ENCODE results near the gene ZSWIM3.

ZSWIM3 gene

GRCh38 chr20:45845452-45845851, 12.0 kb upstream of the ZSWIM3 start:
- H3K36me3 ChIP-seq (ENCODE audit: control insufficient read depth, insufficient read depth, low read length) = peaks cover 63% of the 10 kb centered on the region
- H3K27ac ChIP-seq (ENCODE audit: low read depth, low read length, severe bottlenecking) = no peak overlapping the region
- no peak overlapping the region for H3K4me3 ChIP-seq (ENCODE audit: extremely low read depth, insufficient read depth, low read length, poor library complexity, severe bottlenecking)
- no peaks in the 10 kb centered on the region for H3K9me3 ChIP-seq (ENCODE audit: control insufficient read depth, low read length)
- H3K4me1 ChIP-seq (ENCODE audit: control insufficient read depth, insufficient read depth, low read length, poor library complexity, severe bottlenecking) = no peaks in the 10 kb centered on the region

GRCh38 chr20:45848421-45848820, 9.0 kb upstream of the ZSWIM3 start:
- peaks cover 52% of the 10 kb centered on the region for H3K36me3 ChIP-seq (ENCODE audit: control insufficient read depth, insufficient read depth, low read length)
- no peak overlapping the region for H3K27ac ChIP-seq (ENCODE audit: low read depth, low read length, severe bottlenecking)
- no peak overlapping the region for H3K4me3 ChIP-seq (ENCODE audit: extremely low read depth, insufficient read depth, low read length, poor library complexity, severe bottlenecking)
- no peaks in the 10 kb centered on the region for H3K4me1 ChIP-seq (ENCODE audit: control insufficient read depth, insufficient read depth, low read length, poor library complexity, severe bottlenecking)
- WGBS, 2 experiments (ENCODE audit: insufficient coverage in 2 of 2) = 96 to 97% methylated on average over 8 of the region's 8 CpGs
- H3K9me3 ChIP-seq (ENCODE audit: control insufficient read depth, low read length) = no peaks in the 10 kb centered on the region

- Histone ChIP-seq H3K36me3 (ENCODE audit: control insufficient read depth, insufficient read depth, low read length) (peaks cover 51% of the 10 kb centered on the region), H3K27ac (ENCODE audit: low read depth, low read length, severe bottlenecking) (no peak overlapping the region), H3K4me1 (ENCODE audit: control insufficient read depth, insufficient read depth, low read length, poor library complexity, severe bottlenecking) (no peaks in the 10 kb centered on the region), H3K9me3 (ENCODE audit: control insufficient read depth, low read length) (no peaks in the 10 kb centered on the region), H3K4me3 (ENCODE audit: extremely low read depth, insufficient read depth, low read length, poor library complexity, severe bottlenecking) (no peak overlapping the region)
- 95 to 100% methylated on average over 3 to 4 of the region's 8 CpGs for WGBS, 2 experiments (ENCODE audit: insufficient coverage in 2 of 2)
These were observed 8.3 kb upstream of the ZSWIM3 start for GRCh38 chr20:45848969-45849582.

GRCh38 chr20:45850238-45850637, 7.2 kb upstream of the ZSWIM3 start:
- Histone ChIP-seq H3K9me3 (ENCODE audit: control insufficient read depth, low read length) (no peaks in the 10 kb centered on the region), H3K36me3 (ENCODE audit: control insufficient read depth, insufficient read depth, low read length) (peaks cover 45% of the 10 kb centered on the region), H3K4me3 (ENCODE audit: extremely low read depth, insufficient read depth, low read length, poor library complexity, severe bottlenecking) (no peak overlapping the region), H3K27ac (ENCODE audit: low read depth, low read length, severe bottlenecking) (no peak overlapping the region), H3K4me1 (ENCODE audit: control insufficient read depth, insufficient read depth, low read length, poor library complexity, severe bottlenecking) (no peaks in the 10 kb centered on the region)
- 100% methylated on average over 1 of the region's 2 CpGs for WGBS, 2 experiments (ENCODE audit: insufficient coverage in 2 of 2)

GRCh38 chr20:45850926-45851325, 6.5 kb upstream of the ZSWIM3 start:
- Histone ChIP-seq H3K27ac (ENCODE audit: low read depth, low read length, severe bottlenecking) (no peak overlapping the region), H3K9me3 (ENCODE audit: control insufficient read depth, low read length) (no peaks in the 10 kb centered on the region), H3K4me1 (ENCODE audit: control insufficient read depth, insufficient read depth, low read length, poor library complexity, severe bottlenecking) (peaks cover under 1% of the 10 kb centered on the region), H3K4me3 (ENCODE audit: extremely low read depth, insufficient read depth, low read length, poor library complexity, severe bottlenecking) (no peak overlapping the region), H3K36me3 (ENCODE audit: control insufficient read depth, insufficient read depth, low read length) (peaks cover 39% of the 10 kb centered on the region)
- 100% methylated on average over 1 of the region's 1 CpG for WGBS, 2 experiments (ENCODE audit: insufficient coverage in 2 of 2)

- H3K4me3 ChIP-seq (ENCODE audit: extremely low read depth, insufficient read depth, low read length, poor library complexity, severe bottlenecking) = no peak overlapping the region
- H3K9me3 ChIP-seq (ENCODE audit: control insufficient read depth, low read length) = no peaks in the 10 kb centered on the region
- H3K36me3 ChIP-seq (ENCODE audit: control insufficient read depth, insufficient read depth, low read length) = peaks cover 33% of the 10 kb centered on the region
- peaks cover 6% of the 10 kb centered on the region for H3K4me1 ChIP-seq (ENCODE audit: control insufficient read depth, insufficient read depth, low read length, poor library complexity, severe bottlenecking)
- H3K27ac ChIP-seq (ENCODE audit: low read depth, low read length, severe bottlenecking) = no peak overlapping the region
These were observed 5.9 kb upstream of the ZSWIM3 start for GRCh38 chr20:45851501-45851900.

GRCh38 chr20:45852326-45852725, 5.1 kb upstream of the ZSWIM3 start:
- H3K4me1 ChIP-seq (ENCODE audit: control insufficient read depth, insufficient read depth, low read length, poor library complexity, severe bottlenecking) = peaks cover 6% of the 10 kb centered on the region
- H3K4me3 ChIP-seq (ENCODE audit: extremely low read depth, insufficient read depth, low read length, poor library complexity, severe bottlenecking) = no peak overlapping the region
- WGBS, 2 experiments (ENCODE audit: insufficient coverage in 2 of 2) = 97 to 100% methylated on average over 5 to 6 of the region's 6 CpGs
- H3K27ac ChIP-seq (ENCODE audit: low read depth, low read length, severe bottlenecking) = no peak overlapping the region
- no peaks in the 10 kb centered on the region for H3K9me3 ChIP-seq (ENCODE audit: control insufficient read depth, low read length)
- peaks cover 26% of the 10 kb centered on the region for H3K36me3 ChIP-seq (ENCODE audit: control insufficient read depth, insufficient read depth, low read length)

GRCh38 chr20:45853484-45853883, 3.9 kb upstream of the ZSWIM3 start:
- WGBS, 2 experiments (ENCODE audit: insufficient coverage in 2 of 2) = 40% methylated on average over 1 of the region's 2 CpGs; no CpG with 5 or more reads in 1 of the 2 experiments
- H3K4me3 ChIP-seq (ENCODE audit: extremely low read depth, insufficient read depth, low read length, poor library complexity, severe bottlenecking) = no peak overlapping the region

GRCh38 chr20:45857882-45858216, 435 bp downstream of the ZSWIM3 start:
- Histone ChIP-seq H3K27ac (ENCODE audit: low read depth, low read length, severe bottlenecking) (peak overlapping the region; percentile 64), H3K9me3 (ENCODE audit: control insufficient read depth, low read length) (no peaks in the 10 kb centered on the region), H3K4me3 (ENCODE audit: extremely low read depth, insufficient read depth, low read length, poor library complexity, severe bottlenecking) (peak overlapping the region; percentile 91), H3K36me3 (ENCODE audit: control insufficient read depth, insufficient read depth, low read length) (peaks cover 14% of the 10 kb centered on the region), H3K4me1 (ENCODE audit: control insufficient read depth, insufficient read depth, low read length, poor library complexity, severe bottlenecking) (peaks cover 9% of the 10 kb centered on the region)
- WGBS, 2 experiments (ENCODE audit: insufficient coverage in 2 of 2) = 6 to 11% methylated on average over 3 of the region's 13 CpGs

More at GRCh38 chr20:45853484-45853883, 3.9 kb upstream of the ZSWIM3 start:
- peaks cover 26% of the 10 kb centered on the region for H3K36me3 ChIP-seq (ENCODE audit: control insufficient read depth, insufficient read depth, low read length)
- no peaks in the 10 kb centered on the region for H3K9me3 ChIP-seq (ENCODE audit: control insufficient read depth, low read length)
- H3K27ac ChIP-seq (ENCODE audit: low read depth, low read length, severe bottlenecking) = no peak overlapping the region
- peaks cover 9% of the 10 kb centered on the region for H3K4me1 ChIP-seq (ENCODE audit: control insufficient read depth, insufficient read depth, low read length, poor library complexity, severe bottlenecking)

- 100% methylated on average over 5 of the region's 5 CpGs for WGBS, 2 experiments (ENCODE audit: insufficient coverage in 2 of 2)
- Histone ChIP-seq H3K9me3 (ENCODE audit: control insufficient read depth, low read length) (no peaks in the 10 kb centered on the region), H3K36me3 (ENCODE audit: control insufficient read depth, insufficient read depth, low read length) (peaks cover 2% of the 10 kb centered on the region), H3K4me3 (ENCODE audit: extremely low read depth, insufficient read depth, low read length, poor library complexity, severe bottlenecking) (no peak overlapping the region), H3K27ac (ENCODE audit: low read depth, low read length, severe bottlenecking) (no peak overlapping the region), H3K4me1 (ENCODE audit: control insufficient read depth, insufficient read depth, low read length, poor library complexity, severe bottlenecking) (peaks cover 9% of the 10 kb centered on the region)
These were observed 2.5 kb downstream of the ZSWIM3 start for GRCh38 chr20:45859916-45860315.

- Histone ChIP-seq H3K9me3 (ENCODE audit: control insufficient read depth, low read length) (no peaks in the 10 kb centered on the region), H3K36me3 (ENCODE audit: control insufficient read depth, insufficient read depth, low read length) (no peaks in the 10 kb centered on the region), H3K27ac (ENCODE audit: low read depth, low read length, severe bottlenecking) (no peak overlapping the region), H3K4me3 (ENCODE audit: extremely low read depth, insufficient read depth, low read length, poor library complexity, severe bottlenecking) (no peak overlapping the region), H3K4me1 (ENCODE audit: control insufficient read depth, insufficient read depth, low read length, poor library complexity, severe bottlenecking) (peaks cover 9% of the 10 kb centered on the region)
- WGBS, 2 experiments (ENCODE audit: insufficient coverage in 2 of 2) = 89 to 98% methylated on average over 5 to 6 of the region's 7 CpGs
These were observed 3.3 kb downstream of the ZSWIM3 start for GRCh38 chr20:45860560-45861220.

Measured in mesodermal cell (in vitro differentiated cells).